Measurements from ENCODE around the gene NDUFA6.
"Not testable (repeated sequence)": the region's sequence is repeated elsewhere in the genome, so short reads cannot be mapped to it uniquely, and the experiment has no call there.

The NDUFA6 gene

DNA sequence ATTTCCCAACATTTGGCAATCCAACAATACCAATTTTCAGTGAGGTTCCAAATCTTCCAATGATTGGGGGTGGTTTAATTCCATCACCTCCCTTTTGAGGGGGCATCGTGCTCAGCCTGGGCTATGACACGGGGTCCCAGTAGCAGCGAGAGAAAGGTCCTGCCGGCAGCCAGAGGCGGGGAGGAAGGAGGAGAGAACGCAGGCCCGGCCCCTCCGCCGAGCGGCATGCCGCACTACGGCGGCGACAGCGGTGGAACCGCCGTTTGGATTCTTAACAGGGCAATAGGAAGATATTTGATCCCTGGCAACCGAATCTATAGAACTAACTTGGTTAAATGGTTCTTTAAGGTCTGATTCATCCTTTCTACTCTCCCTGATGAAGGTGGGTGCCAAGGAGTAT, 18.3 kb upstream of the NDUFA6 start:
- no peak for ATAC-seq
- TF ChIP-seq ESRRG (CRISPR knock-in tag; IDR thresholded peaks at IDR 0.05): no peak
- TF ChIP-seq, protein P1, sequence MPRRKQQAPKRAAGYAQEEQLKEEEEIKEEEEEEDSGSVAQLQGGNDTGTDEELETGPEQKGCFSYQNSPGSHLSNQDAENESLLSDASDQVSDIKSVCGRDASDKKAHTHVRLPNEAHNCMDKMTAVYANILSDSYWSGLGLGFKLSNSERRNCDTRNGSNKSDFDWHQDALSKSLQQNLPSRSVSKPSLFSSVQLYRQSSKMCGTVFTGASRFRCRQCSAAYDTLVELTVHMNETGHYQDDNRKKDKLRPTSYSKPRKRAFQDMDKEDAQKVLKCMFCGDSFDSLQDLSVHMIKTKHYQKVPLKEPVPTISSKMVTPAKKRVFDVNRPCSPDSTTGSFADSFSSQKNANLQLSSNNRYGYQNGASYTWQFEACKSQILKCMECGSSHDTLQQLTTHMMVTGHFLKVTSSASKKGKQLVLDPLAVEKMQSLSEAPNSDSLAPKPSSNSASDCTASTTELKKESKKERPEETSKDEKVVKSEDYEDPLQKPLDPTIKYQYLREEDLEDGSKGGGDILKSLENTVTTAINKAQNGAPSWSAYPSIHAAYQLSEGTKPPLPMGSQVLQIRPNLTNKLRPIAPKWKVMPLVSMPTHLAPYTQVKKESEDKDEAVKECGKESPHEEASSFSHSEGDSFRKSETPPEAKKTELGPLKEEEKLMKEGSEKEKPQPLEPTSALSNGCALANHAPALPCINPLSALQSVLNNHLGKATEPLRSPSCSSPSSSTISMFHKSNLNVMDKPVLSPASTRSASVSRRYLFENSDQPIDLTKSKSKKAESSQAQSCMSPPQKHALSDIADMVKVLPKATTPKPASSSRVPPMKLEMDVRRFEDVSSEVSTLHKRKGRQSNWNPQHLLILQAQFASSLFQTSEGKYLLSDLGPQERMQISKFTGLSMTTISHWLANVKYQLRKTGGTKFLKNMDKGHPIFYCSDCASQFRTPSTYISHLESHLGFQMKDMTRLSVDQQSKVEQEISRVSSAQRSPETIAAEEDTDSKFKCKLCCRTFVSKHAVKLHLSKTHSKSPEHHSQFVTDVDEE (CRISPR knock-in tag; IDR thresholded peaks at IDR 0.05): no peak
- TF ChIP-seq BACH2 (CRISPR knock-in tag; IDR thresholded peaks at IDR 0.05; ENCODE audit: borderline replicate concordance): no peak
- no peak for TF ChIP-seq TCF4 (CRISPR knock-in tag; IDR thresholded peaks at IDR 0.05; ENCODE audit: borderline replicate concordance)
- no peak for TF ChIP-seq ZFP30 (CRISPR knock-in tag; IDR thresholded peaks at IDR 0.05)
- no peak for TF ChIP-seq ZNF565 (CRISPR knock-in tag; conservative IDR thresholded peaks at IDR 0.05; ENCODE audit: low read depth)
- no peak for TF ChIP-seq ARNTL (CRISPR knock-in tag; IDR thresholded peaks at IDR 0.05; ENCODE audit: borderline replicate concordance, low read depth)
- TF ChIP-seq POU6F1 (CRISPR knock-in tag; IDR thresholded peaks at IDR 0.05; ENCODE audit: borderline replicate concordance, low read depth): no peak
- no peak for TF ChIP-seq TOX (CRISPR knock-in tag; IDR thresholded peaks at IDR 0.05; ENCODE audit: borderline replicate concordance)
- no peak for TF ChIP-seq ZC3H10 (CRISPR knock-in tag; IDR thresholded peaks at IDR 0.05)
- TF ChIP-seq CREB5 (CRISPR knock-in tag; IDR thresholded peaks at IDR 0.05; ENCODE audit: low read depth): no peak

- not testable (repeated sequence) for ATAC-seq
These were observed 13.8 kb upstream of the NDUFA6 start for GRCh38 chr22:42104332-42104860.

- TF ChIP-seq PPARA (CRISPR knock-in tag; IDR thresholded peaks at IDR 0.05; ENCODE audit: borderline replicate concordance) (no peak), BACH2 (CRISPR knock-in tag; IDR thresholded peaks at IDR 0.05; ENCODE audit: borderline replicate concordance) (no peak), CREB5 (CRISPR knock-in tag; IDR thresholded peaks at IDR 0.05; ENCODE audit: low read depth) (no peak), ZNF565 (CRISPR knock-in tag; conservative IDR thresholded peaks at IDR 0.05; ENCODE audit: low read depth) (no peak), POU6F1 (CRISPR knock-in tag; IDR thresholded peaks at IDR 0.05; ENCODE audit: borderline replicate concordance, low read depth) (no peak)
- TF ChIP-seq, protein P2, sequence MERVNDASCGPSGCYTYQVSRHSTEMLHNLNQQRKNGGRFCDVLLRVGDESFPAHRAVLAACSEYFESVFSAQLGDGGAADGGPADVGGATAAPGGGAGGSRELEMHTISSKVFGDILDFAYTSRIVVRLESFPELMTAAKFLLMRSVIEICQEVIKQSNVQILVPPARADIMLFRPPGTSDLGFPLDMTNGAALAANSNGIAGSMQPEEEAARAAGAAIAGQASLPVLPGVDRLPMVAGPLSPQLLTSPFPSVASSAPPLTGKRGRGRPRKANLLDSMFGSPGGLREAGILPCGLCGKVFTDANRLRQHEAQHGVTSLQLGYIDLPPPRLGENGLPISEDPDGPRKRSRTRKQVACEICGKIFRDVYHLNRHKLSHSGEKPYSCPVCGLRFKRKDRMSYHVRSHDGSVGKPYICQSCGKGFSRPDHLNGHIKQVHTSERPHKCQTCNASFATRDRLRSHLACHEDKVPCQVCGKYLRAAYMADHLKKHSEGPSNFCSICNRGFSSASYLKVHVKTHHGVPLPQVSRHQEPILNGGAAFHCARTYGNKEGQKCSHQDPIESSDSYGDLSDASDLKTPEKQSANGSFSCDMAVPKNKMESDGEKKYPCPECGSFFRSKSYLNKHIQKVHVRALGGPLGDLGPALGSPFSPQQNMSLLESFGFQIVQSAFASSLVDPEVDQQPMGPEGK (CRISPR knock-in tag; IDR thresholded peaks at IDR 0.05; ENCODE audit: borderline replicate concordance): no peak
- no peak for ATAC-seq
These were observed 10.6 kb upstream of the NDUFA6 start for GRCh38 chr22:42101199-42101598.

GRCh38 chr22:42091455-42091782, 847 bp upstream of the NDUFA6 start:
- ATAC-seq: no peak
- TF ChIP-seq ZNF8 (CRISPR knock-in tag; IDR thresholded peaks at IDR 0.05) (no peak), ZC3H10 (CRISPR knock-in tag; IDR thresholded peaks at IDR 0.05) (no peak), OSR1 (CRISPR knock-in tag; IDR thresholded peaks at IDR 0.05) (no peak), ZNF70 (CRISPR knock-in tag; IDR thresholded peaks at IDR 0.05) (no peak), BACH2 (CRISPR knock-in tag; IDR thresholded peaks at IDR 0.05; ENCODE audit: borderline replicate concordance) (no peak), TOX (CRISPR knock-in tag; IDR thresholded peaks at IDR 0.05; ENCODE audit: borderline replicate concordance) (no peak), CSDC2 (CRISPR knock-in tag; IDR thresholded peaks at IDR 0.05) (no peak), ZFP3 (CRISPR knock-in tag; IDR thresholded peaks at IDR 0.05) (no peak), GLIS3 (CRISPR knock-in tag; IDR thresholded peaks at IDR 0.05) (no peak)
- TF ChIP-seq, protein P2 (CRISPR knock-in tag; IDR thresholded peaks at IDR 0.05; ENCODE audit: borderline replicate concordance): no peak
- TF ChIP-seq, protein P1 (CRISPR knock-in tag; IDR thresholded peaks at IDR 0.05): no peak
